BE2C (cell line): Measurements from ENCODE around the gene SFPQ.
"Not testable (repeated sequence)": the region's sequence is repeated elsewhere in the genome, so short reads cannot be mapped to it uniquely, and the experiment has no call there.

Experiments used
- DNase-seq: peaks from one replicate; pipeline ENCODE4 v3.0.0-alpha.2; 2020
- H3K27me3 ChIP-seq: fragments of 250-450 bp; sonication (Bioruptor Pico); 2 replicates; pipeline ENCODE4 v1.5.1; 2020; ENCODE audit warnings: mild to moderate bottlenecking
- H3K36me3 ChIP-seq: fragments of 250-450 bp; sonication (Bioruptor Pico); 2 replicates; pipeline ENCODE4 v1.5.1; 2020; ENCODE audit warnings: mild to moderate bottlenecking
- H3K4me1 ChIP-seq: fragments of 250-450 bp; sonication (Bioruptor Pico); 2 replicates; pipeline ENCODE4 v1.5.1; 2020
- H3K4me3 ChIP-seq: 2 replicates; pipeline ENCODE4 v1.5.1; 2011; ENCODE audit warnings: low read depth, low read length
- H3K9me3 ChIP-seq: fragments of 250-450 bp; sonication (Bioruptor Pico); 2 replicates; pipeline ENCODE4 v1.5.1; 2020
- CTCF ChIP-seq: IDR thresholded peaks from 2 replicates; pipeline ENCODE4 v1.5.1; 2012; ENCODE audit warnings: mild to moderate bottlenecking, low read depth, low read length

Gene SFPQ

GRCh38 chr1:35164893-35165292 lies 28.1 kb downstream of the SFPQ start:
- TF ChIP-seq CTCF, result no peak
- Histone ChIP-seq H3K4me3 (no peak overlapping the region), H3K36me3 (no peaks in the 10 kb centered on the region), H3K9me3 (no peaks in the 10 kb centered on the region), H3K4me1 (no peaks in the 10 kb centered on the region), H3K27me3 (no peaks in the 10 kb centered on the region)
- no peak for DNase-seq

- Histone ChIP-seq H3K4me1 (no peaks in the 10 kb centered on the region), H3K4me3 (no peak overlapping the region), H3K36me3 (no peaks in the 10 kb centered on the region), H3K27me3 (no peaks in the 10 kb centered on the region), H3K9me3 (no peaks in the 10 kb centered on the region)
- TF ChIP-seq CTCF, result no peak
- no peak for DNase-seq
Observed at GRCh38 chr1:35151220-35151619, 41.7 kb downstream of the SFPQ start.

GRCh38 chr1:35145892-35146549 lies 46.9 kb downstream of the SFPQ start:
- not testable (repeated sequence) for H3K36me3 ChIP-seq

GRCh38 chr1:35143737-35144508 lies 49.0 kb downstream of the SFPQ start:
- H3K4me1 ChIP-seq, result no peaks in the 10 kb centered on the region
- no peak for TF ChIP-seq CTCF
- no peaks in the 10 kb centered on the region for H3K27me3 ChIP-seq
- no peaks in the 10 kb centered on the region for H3K36me3 ChIP-seq
- no peak for DNase-seq
- no peak overlapping the region for H3K4me3 ChIP-seq
- no peaks in the 10 kb centered on the region for H3K9me3 ChIP-seq

More at GRCh38 chr1:35145892-35146549, 46.9 kb downstream of the SFPQ start:
- not testable (repeated sequence) for H3K4me3 ChIP-seq, H3K27me3 ChIP-seq, H3K4me1 ChIP-seq, H3K9me3 ChIP-seq, DNase-seq

GRCh38 chr1:35142728-35143127 lies 50.2 kb downstream of the SFPQ start:
- not testable (repeated sequence) for H3K36me3 ChIP-seq, DNase-seq, H3K9me3 ChIP-seq, H3K4me3 ChIP-seq, H3K27me3 ChIP-seq, H3K4me1 ChIP-seq

GRCh38 chr1:35142294-35142693 lies 50.7 kb downstream of the SFPQ start:
- DNase-seq, H3K27me3 ChIP-seq, H3K4me1 ChIP-seq, H3K4me3 ChIP-seq, H3K9me3 ChIP-seq, H3K36me3 ChIP-seq: not testable (repeated sequence)

- not testable (repeated sequence) for H3K4me3 ChIP-seq, H3K9me3 ChIP-seq, H3K4me1 ChIP-seq, H3K36me3 ChIP-seq, H3K27me3 ChIP-seq, DNase-seq
Observed at GRCh38 chr1:35137590-35137989, 55.4 kb downstream of the SFPQ start.

- no peak for TF ChIP-seq CTCF
- DNase-seq, result no peak
- H3K4me1 ChIP-seq, result no peaks in the 10 kb centered on the region
Observed at GRCh38 chr1:35136780-35137179, 56.2 kb downstream of the SFPQ start.

More at GRCh38 chr1:35136780-35137179, 56.2 kb downstream of the SFPQ start:
- no peaks in the 10 kb centered on the region for H3K36me3 ChIP-seq
- no peak overlapping the region for H3K4me3 ChIP-seq
- H3K27me3 ChIP-seq, result no peaks in the 10 kb centered on the region
- H3K9me3 ChIP-seq, result no peaks in the 10 kb centered on the region
